NOMO-1 treated with dmso at 0.1 percent for 144 hours (cell line): ENCODE measurements around the gene MRPL58.
"Not testable (repeated sequence)": the region's sequence is repeated elsewhere in the genome, so short reads cannot be mapped to it uniquely, and the experiment has no call there.

ENCODE experiments used
- DNase-seq: peaks from one replicate; lab custom pipeline; 2025; ENCODE audit not compliant: unreplicated experiment; lab: John Stamatoyannopoulos, UW

MRPL58 gene

GRCh38 chr17:75012096-75012345 is 449 bp upstream of the MRPL58 start:
- DNase-seq = no peak

DNA sequence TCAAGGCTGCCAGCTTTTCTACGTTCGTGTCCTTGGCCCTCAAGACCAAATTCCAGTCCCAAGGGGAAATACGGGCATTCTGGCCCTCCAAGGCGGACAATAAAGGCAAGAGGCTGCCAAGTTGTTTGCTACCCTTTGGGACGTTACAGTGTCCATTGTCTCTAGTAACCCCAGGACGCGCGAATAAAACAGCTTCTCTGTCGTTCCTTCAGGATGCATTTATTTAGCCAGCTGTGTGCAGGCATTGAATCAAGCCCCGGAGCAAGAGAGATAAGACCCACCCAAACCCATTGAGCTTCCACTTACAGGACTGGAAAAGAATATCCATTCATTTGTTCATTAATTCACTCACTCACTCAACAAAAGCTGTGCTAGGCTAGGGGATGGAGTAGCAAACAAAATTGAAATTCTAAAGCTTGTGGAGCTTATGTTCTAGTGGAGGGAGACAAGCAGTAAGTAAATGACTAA is 656 bp downstream of the MRPL58 start:
- DNase-seq = no peak

DNA sequence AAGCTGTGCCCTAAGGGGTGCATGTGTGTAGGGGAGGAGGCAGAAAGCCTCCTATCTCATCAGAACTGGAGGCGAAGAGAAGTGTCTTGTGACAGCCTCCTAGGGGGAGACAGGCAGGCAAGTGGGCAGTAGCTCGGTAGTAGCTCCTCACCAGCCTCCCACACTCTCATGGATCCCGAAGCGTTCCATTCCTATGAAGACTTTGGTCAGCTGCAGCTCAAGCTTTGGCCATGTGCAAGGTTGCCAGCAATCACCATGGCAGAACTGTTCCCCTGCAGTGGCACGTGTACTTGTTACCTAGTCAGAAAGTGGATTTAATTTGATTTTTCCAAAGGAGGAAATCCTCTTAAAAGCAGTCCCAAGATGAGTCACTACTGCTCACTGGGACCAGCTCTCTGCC is 6.7 kb downstream of the MRPL58 start:
- no peak for DNase-seq

DNA sequence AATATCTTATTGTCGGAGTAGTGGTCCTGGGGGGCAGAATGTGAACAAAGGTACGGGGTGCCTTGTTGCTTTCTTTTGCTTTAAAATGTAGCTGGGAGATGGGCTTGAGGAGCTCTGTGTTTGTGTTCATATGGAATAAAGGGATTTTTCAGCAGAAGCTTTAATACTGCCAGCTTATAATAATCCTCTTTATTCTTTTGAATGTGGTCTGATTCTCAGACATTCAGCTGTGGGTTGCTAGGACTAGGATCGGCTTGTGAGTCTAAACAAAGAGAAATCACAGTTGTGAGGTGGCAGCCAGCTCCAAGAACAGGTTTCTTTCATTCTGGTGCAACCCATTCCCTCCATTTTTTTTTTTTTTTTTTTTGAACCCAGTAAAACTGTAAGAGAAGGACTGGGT is 7.2 kb downstream of the MRPL58 start:
- DNase-seq = no peak

GRCh38 chr17:75020331-75021110 is 8.1 kb downstream of the MRPL58 start:
- no peak for DNase-seq

GRCh38 chr17:75024686-75025397 is 12.4 kb downstream of the MRPL58 start:
- no peak for DNase-seq

- DNase-seq = not testable (repeated sequence)
These were observed 12.9 kb downstream of the MRPL58 start for GRCh38 chr17:75025398-75025734.

- not testable (repeated sequence) for DNase-seq
These were observed 14.2 kb downstream of the MRPL58 start for GRCh38 chr17:75026650-75027049.

DNA sequence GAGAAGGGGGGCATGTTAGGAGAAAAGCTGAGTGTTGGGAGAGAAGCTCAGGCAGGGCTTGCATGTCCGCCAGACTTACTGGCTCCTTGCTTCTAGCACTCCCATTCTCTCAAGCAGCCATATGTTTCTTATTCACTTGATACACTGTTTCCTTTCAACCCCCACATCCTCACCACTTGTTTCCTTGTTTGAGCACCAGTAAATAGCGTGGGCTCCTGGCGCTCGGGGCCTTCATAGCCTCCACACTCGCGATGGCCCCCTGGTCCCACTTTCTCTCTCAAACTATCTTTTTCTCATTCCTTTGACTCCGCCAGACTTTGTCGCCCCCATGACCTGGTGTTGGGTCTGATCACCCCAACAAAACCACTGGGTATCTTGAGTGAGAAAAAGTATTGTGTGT is 17.7 kb downstream of the MRPL58 start:
- no peak for DNase-seq

- DNase-seq = no peak
These were observed 19.7 kb downstream of the MRPL58 start for GRCh38 chr17:75031972-75032719.

- no peak for DNase-seq
These were observed 20.3 kb downstream of the MRPL58 start for GRCh38 chr17:75032720-75033280.

- peak; percentile 38 for DNase-seq
These were observed 21.1 kb downstream of the MRPL58 start for GRCh38 chr17:75033346-75034235.

DNA sequence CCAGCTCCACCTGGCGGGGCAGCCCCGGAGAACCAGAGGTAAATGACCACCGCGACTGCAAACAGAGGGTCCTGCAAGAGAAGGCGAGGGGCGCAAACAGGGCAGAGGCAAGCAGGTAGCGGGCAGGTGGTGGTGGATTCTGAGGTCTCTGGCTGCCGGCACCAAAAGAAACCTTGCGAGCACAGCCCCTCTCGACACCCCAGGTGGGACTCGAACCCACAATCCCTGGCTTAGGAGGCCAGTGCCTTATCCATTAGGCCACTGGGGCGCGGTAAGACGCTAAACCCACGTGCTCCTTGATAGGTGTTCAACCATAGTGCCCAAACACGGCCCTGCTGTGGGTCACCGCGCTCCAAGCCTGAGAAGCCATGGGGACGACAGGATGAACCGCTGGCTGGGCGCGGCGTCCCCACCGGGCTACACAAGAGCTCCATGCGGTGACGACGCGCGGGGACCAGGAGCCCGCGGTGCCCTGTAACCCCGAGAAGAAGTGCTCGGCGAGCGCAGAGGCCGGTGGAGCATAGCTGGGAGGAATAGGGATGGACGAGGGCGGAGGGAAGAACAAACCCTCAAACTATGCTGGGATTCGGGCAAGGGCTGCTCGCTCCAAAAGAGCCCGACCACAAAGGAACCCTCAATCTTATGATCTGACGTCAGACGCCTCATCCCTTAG is 21.9 kb downstream of the MRPL58 start:
- peak; percentile 82 for DNase-seq

DNA sequence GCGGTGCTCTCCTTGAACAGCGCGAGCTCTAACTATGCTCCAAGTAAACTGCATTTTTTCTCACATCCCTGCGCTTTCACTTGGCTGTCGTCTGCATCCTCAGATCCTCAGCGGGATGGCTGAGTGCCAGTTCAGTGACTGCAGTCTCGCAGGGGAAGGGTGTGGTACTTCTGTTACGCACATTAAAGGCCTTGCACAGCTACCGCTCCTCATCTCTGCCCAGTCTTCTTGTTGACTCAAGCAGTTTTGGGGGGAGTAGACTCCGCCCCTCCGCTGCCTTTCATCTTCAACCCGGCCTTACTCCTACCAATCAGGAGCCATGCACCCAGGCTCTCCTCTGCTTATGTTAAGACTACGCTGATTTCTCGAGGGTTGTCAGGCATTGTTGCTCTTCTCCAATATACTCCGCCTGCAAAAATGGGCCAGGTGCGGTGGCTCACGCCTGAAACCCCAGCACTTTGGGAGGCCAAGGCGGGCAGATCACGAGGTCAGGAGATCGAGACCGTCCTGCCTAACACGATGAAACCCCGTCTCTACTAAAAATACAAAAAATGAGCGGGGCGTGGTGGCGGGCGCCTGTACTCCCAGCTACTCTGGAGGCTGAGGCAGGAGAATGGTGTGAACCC is 24.3 kb downstream of the MRPL58 start:
- DNase-seq = no peak

DNA sequence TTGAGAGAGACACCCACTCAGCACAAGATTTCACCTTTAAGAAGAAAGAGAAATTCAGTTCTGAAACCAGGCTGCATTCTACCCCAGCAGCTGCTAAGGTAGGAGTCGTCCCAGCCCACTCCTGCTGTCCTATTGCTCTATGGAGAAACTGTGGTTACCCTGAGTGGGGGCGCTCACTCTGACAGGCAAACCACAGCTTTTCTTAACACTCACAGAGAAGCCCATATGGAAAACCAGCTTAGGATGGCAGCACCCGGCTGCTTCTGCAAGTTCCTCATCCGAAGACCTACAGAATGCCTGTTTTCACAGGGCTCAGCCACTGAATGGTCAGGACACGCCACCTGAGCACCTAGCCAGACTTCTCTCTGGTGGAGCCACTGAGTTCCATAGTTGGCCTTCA is 26.8 kb downstream of the MRPL58 start:
- no peak for DNase-seq

DNA sequence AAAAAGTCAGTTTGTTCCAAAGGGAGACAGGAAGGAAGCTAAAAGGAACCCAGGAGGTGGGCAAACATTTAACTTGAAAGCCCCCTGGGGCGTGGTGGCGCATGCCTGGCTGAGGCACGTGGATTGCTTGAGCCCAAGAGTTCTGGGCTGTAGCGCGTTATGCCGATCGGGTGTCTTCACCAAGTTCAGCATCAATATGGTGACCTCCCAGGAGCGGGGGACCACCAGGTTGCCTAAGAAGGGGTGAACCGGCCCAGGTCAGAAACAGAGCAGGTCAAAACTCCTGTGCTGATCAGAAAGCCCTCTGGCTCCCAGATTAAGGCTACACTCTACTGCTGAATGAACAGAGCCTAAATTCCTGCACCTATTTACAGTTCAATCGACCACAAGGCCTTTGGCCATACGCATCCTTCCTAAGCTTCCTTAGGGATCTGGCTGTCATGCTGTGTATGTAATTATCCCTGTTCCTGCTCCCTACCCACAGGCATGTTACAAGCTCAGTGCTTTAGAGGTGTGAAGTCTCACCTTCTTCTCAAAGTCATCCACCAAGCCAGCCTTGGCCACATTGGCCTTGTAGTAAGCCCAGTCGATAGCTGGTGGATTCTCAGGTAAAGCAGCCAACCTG is 29.3 kb downstream of the MRPL58 start:
- no peak for DNase-seq

- DNase-seq = not testable (repeated sequence)
These were observed 31.3 kb downstream of the MRPL58 start for GRCh38 chr17:75043789-75044188.

- no peak for DNase-seq
These were observed 32.2 kb downstream of the MRPL58 start for GRCh38 chr17:75044716-75045115.

- not testable (repeated sequence) for DNase-seq
These were observed 33.5 kb downstream of the MRPL58 start for GRCh38 chr17:75045946-75046406.
